ENCODE data around the gene PAXIP1. TPM values are rescaled to one million over a fixed set of nuclear protein-coding genes. Genes with fewer than 3 reads are reported as not detected.

The PAXIP1 gene
- total RNA-seq, 1 experiment from 2014 or later, result 32.6 TPM

DNA sequence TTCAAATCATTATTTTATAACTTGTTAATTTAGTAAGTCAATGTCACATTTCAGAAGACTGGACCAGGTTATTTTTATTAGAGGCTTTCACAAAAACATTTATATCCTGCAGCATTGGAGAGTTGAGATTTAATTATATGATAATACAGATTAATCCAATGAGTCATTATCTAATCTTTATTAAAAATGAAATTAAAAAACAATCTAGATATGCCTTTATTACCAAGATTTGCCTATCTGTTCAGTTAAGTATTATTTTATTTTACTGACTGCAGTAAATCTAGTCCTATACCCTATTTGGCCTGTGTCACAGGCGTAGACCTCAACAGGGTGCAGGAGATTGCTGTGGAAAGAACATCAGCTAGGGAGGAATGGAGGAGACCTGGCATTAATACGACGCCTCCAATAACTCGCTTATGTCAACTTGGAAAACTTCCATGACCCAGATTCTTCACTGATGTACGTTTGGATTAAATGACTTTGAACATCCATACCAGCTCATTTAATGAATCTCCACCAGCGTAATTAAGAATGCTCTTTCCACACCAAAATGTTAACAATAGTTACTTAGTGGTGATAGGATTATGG, 18.2 kb downstream of the PAXIP1 start:
- Histone ChIP-seq H3K18ac (ENCODE audit: insufficient read length, low read depth, low read length) (no peak overlapping the region), H3K4me1 (ENCODE audit: insufficient read depth, low read length) (no peaks in the 10 kb centered on the region), H2BK15ac (ENCODE audit: low read depth, low read length) (no peak overlapping the region), H2BK20ac (ENCODE audit: low read depth, low read length, poor library complexity, severe bottlenecking) (no peak overlapping the region), H3K14ac (ENCODE audit: insufficient read depth, low read length) (no peak overlapping the region), H3K27me3 (ENCODE audit: insufficient read depth, low read length) (no peaks in the 10 kb centered on the region), H3K56ac (ENCODE audit: insufficient read length, low read depth, low read length) (no peak overlapping the region), H3K79me2 (ENCODE audit: insufficient read depth, low read length) (no peaks in the 10 kb centered on the region; the same call in 1 of the 2 replicates), H4K5ac (ENCODE audit: insufficient read length, low read depth, low read length) (no peak overlapping the region), H4K20me1 (ENCODE audit: control insufficient read depth, insufficient read depth, insufficient read length) (no peaks in the 10 kb centered on the region), H3K23me2 (ENCODE audit: insufficient read length, low read depth, low read length, poor library complexity, severe bottlenecking) (no peaks in the 10 kb centered on the region), H3K9ac (ENCODE audit: extremely low read depth, insufficient read length, low read length) (no peak overlapping the region), H2BK12ac (ENCODE audit: insufficient read length, low read depth, low read length) (no peak overlapping the region), H4K91ac (ENCODE audit: insufficient read length, low read depth, low read length) (no peak overlapping the region), H4K8ac (replicated peaks; ENCODE audit: insufficient read length, low read depth, low read length) (no peak overlapping the region), H3K9me3 (ENCODE audit: control insufficient read depth, low read depth, low read length) (no peaks in the 10 kb centered on the region), H3K23ac (ENCODE audit: insufficient read length, low read depth, low read length) (no peak overlapping the region), H3K27ac (ENCODE audit: insufficient read length, low read depth, low read length) (no peak overlapping the region), H2BK5ac (ENCODE audit: insufficient read length, low read length) (no peak overlapping the region), H2AFZ (ENCODE audit: low read length) (no peak overlapping the region), H3T11ph (ENCODE audit: low read length) (no peak overlapping the region), H3K4me2 (ENCODE audit: insufficient read depth, insufficient read length, low read length) (no peak overlapping the region), H2AK5ac (ENCODE audit: insufficient read length, low read length) (no peak overlapping the region), H2BK120ac (ENCODE audit: low read depth, low read length, poor library complexity, severe bottlenecking) (no peak overlapping the region), H3K4ac (ENCODE audit: low read depth, low read length) (no peak overlapping the region), H3K79me1 (ENCODE audit: insufficient read depth, low read depth, low read length, poor library complexity, severe bottlenecking) (peaks cover 4% of the 10 kb centered on the region)
- H3K27ac Mint-ChIP-seq, result no peak overlapping the region
- H3K4me3 Mint-ChIP-seq, result no peak overlapping the region
- WGBS (ENCODE audit: extremely low coverage, insufficient read length, low lambda C conversion rate), result no CpG with 5 or more reads among the region's 6 CpGs
- H3K4me1 Mint-ChIP-seq, result no peaks in the 10 kb centered on the region
- peaks cover 10 to 29% (median 10%) of the 10 kb centered on the region in 3 experiments for H3K36me3 Mint-ChIP-seq (ENCODE audit: insufficient read depth in 1 of 3, low read depth in 3 of 3)
- TF ChIP-seq, protein P1, sequence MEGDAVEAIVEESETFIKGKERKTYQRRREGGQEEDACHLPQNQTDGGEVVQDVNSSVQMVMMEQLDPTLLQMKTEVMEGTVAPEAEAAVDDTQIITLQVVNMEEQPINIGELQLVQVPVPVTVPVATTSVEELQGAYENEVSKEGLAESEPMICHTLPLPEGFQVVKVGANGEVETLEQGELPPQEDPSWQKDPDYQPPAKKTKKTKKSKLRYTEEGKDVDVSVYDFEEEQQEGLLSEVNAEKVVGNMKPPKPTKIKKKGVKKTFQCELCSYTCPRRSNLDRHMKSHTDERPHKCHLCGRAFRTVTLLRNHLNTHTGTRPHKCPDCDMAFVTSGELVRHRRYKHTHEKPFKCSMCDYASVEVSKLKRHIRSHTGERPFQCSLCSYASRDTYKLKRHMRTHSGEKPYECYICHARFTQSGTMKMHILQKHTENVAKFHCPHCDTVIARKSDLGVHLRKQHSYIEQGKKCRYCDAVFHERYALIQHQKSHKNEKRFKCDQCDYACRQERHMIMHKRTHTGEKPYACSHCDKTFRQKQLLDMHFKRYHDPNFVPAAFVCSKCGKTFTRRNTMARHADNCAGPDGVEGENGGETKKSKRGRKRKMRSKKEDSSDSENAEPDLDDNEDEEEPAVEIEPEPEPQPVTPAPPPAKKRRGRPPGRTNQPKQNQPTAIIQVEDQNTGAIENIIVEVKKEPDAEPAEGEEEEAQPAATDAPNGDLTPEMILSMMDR (conservative IDR thresholded peaks at IDR 0.05), result no peak
- DNase-seq, result no peak
- no peaks in the 10 kb centered on the region for H3K9me3 Mint-ChIP-seq
- no peaks in the 10 kb centered on the region for H3K27me3 Mint-ChIP-seq (ENCODE audit: low read depth)
